ENCODE results near the gene FAM168B. TPM values are rescaled to one million over a fixed set of nuclear protein-coding genes. Genes with fewer than 3 reads are reported as not detected.

Gene FAM168B
- total and polyA plus RNA-seq, 10 of the 15 experiments (the other 5 are each of a cell fraction or from before 2014, with no cell fraction given): 3.5 to 77.3 (median 45.9) TPM

GRCh38 chr2:131092458-131093005 is 728 bp downstream of the FAM168B start:
- H4K20me1 ChIP-seq (ENCODE audit: control insufficient read depth, insufficient read depth): no peaks in the 10 kb centered on the region
- peak overlapping the region; percentile 89 for H3K27ac ChIP-seq (ENCODE audit: control insufficient read depth, insufficient read depth)
- POLR2A ChIA-PET: interaction anchor here (0.7 to 2.5 kb wide), 3 partner anchors 12 to 20 kb away, joined by 4 to 45 read pairs (median 4); partner anchors contain the start of gene PLEKHB2
- peak overlapping the region; percentile 76 for H3K4me2 ChIP-seq (ENCODE audit: control insufficient read depth, insufficient read depth)
- peaks cover 50% of the 10 kb centered on the region for H3K79me2 ChIP-seq (ENCODE audit: control insufficient read depth, insufficient read depth, low read length)
- SMC1A ChIA-PET (ENCODE audit: uncharacterized antibody, unreplicated experiment): interaction anchor here (0.7 to 5.2 kb wide), 5 partner anchors 8 to 20 kb away, joined by 3 to 34 read pairs (median 4); partner anchors contain the start of gene PLEKHB2
- H2AFZ ChIP-seq (ENCODE audit: control insufficient read depth, low read depth, low read length): no peak overlapping the region
- H3K4me3 ChIP-seq: peak overlapping the region; percentile 90
- H3K9me3 ChIP-seq (replicated peaks; ENCODE audit: control insufficient read depth, insufficient read depth, low read length): no peaks in the 10 kb centered on the region
- RAD21 ChIA-PET (ENCODE audit: unreplicated experiment): interaction anchor here (2.7 kb wide), 1 partner anchor 12 kb away, joined by 18 read pairs; the partner anchor contains the start of gene PLEKHB2
- in situ Hi-C loops (cut with MboI) (no loop called here), intact Hi-C loops (cut with micrococcal nuclease; ENCODE audit: unreplicated experiment) (loop anchor here (10.0 kb wide), 1 partner anchor 402 kb away; the partner anchor contains the start of gene MZT2A)
- peaks cover 3% of the 10 kb centered on the region; the same call in 1 of the 2 replicates for H3K4me1 ChIP-seq (ENCODE audit: control insufficient read depth, insufficient read depth, low read length)
- H3K36me3 ChIP-seq (ENCODE audit: control insufficient read depth in 2 of 2, insufficient read depth in 2 of 2, low read length in 1 of 2): peaks cover 0 to 3% of the 10 kb centered on the region in 2 experiments; a peak in 1 of 4 replicates
- no peaks in the 10 kb centered on the region for H3K27me3 ChIP-seq (replicated peaks in 1 of 2; ENCODE audit: control insufficient read depth in 2 of 2, insufficient read depth in 2 of 2, low read length in 1 of 2)
- TF ChIP-seq HCFC1 (IDR thresholded peaks at IDR 0.05; ENCODE audit: low read length): no peak
- no peak for TF ChIP-seq ZSCAN29 (IDR thresholded peaks at IDR 0.05)
- TF ChIP-seq CBFB (IDR thresholded peaks at IDR 0.05; ENCODE audit: low read depth): no peak
- no peak for TF ChIP-seq NFYB (IDR thresholded peaks at IDR 0.05; ENCODE audit: insufficient read depth, low read depth, low read length)
- TF ChIP-seq BHLHE40 (IDR thresholded peaks at IDR 0.05; ENCODE audit: borderline replicate concordance in 1 of 2, low read depth in 2 of 2, low read length in 1 of 2): no peak
- TF ChIP-seq TAF1 (IDR thresholded peaks at IDR 0.05; ENCODE audit: borderline replicate concordance, low read depth, low read length): no peak
- no peak for TF ChIP-seq RAD21 (IDR thresholded peaks at IDR 0.05; ENCODE audit: insufficient read depth, low read depth, low read length)
- no peak for TF ChIP-seq CEBPZ (IDR thresholded peaks at IDR 0.05; ENCODE audit: low read depth, low read length)
- 0 out of 2 replicates have a peak, but pooled peaks have one; percentile 23 for TF ChIP-seq MXI1 (IDR thresholded peaks at IDR 0.05; ENCODE audit: low read depth, low read length)
- ATAC-seq: no peak
- H3K9ac ChIP-seq (ENCODE audit: control insufficient read depth, insufficient read depth, low read length): peak overlapping the region; percentile 85
- peak; percentile 7 for FAIRE-seq
- CTCF ChIA-PET: interaction anchor here (0.7 to 3.9 kb wide), 4 partner anchors 8 to 298 kb away, joined by 3 to 31 read pairs (median 4); partner anchors contain the start of gene PLEKHB2
- under 1% methylated on average over 26 of the region's 26 CpGs for WGBS (ENCODE audit: insufficient coverage, insufficient replicate concordance, low lambda C conversion rate, missing lambda C conversion rate)
- BruUV-seq (replicated peaks): no TSS peak
- no peak for DNase-seq (ENCODE audit: low read depth, low spot score)
